ENCODE results near the gene WWOX. TPM values are rescaled to one million over a fixed set of nuclear protein-coding genes. Genes with fewer than 3 reads are reported as not detected.

WWOX gene
- total and polyA plus RNA-seq, 2 of the 4 experiments (the other 2 are of a cell fraction): 2.7 to 5.4 TPM

GRCh38 chr16:78129349-78129748 is 29.9 kb downstream of the WWOX start:
- Histone ChIP-seq H3K27me3 (ENCODE audit: control insufficient read depth, insufficient read depth, low read length) (no peaks in the 10 kb centered on the region), H3K14ac (replicated peaks; ENCODE audit: low read depth, low read length) (no peak overlapping the region), H3K23ac (ENCODE audit: low read depth, low read length) (no peak overlapping the region), H4K20me1 (ENCODE audit: insufficient read depth, low read length) (no peaks in the 10 kb centered on the region), H3K36me3 (ENCODE audit: control insufficient read depth, insufficient read depth, low read length) (no peaks in the 10 kb centered on the region), H2BK120ac (ENCODE audit: low read depth, low read length) (no peak overlapping the region), H4K91ac (ENCODE audit: insufficient read depth, low read depth, low read length) (no peak overlapping the region), H3K18ac (ENCODE audit: low read depth, low read length) (no peak overlapping the region), H3K27ac (ENCODE audit: insufficient read depth, low read length) (no peak overlapping the region), H3K9ac (ENCODE audit: low read depth, low read length) (no peak overlapping the region), H3K79me1 (ENCODE audit: low read depth in 1 of 2, low read length in 2 of 2) (no peaks in the 10 kb centered on the region), H4K8ac (ENCODE audit: low read depth in 2 of 2, low read length in 2 of 2) (no peak overlapping the region), H2BK15ac (ENCODE audit: low read depth, low read length) (no peak overlapping the region), H3K9me3 (ENCODE audit: control insufficient read depth, insufficient read depth, low read length) (no peaks in the 10 kb centered on the region), H2AK9ac (replicated peaks; ENCODE audit: low read depth, low read length, poor library complexity) (no peak overlapping the region), H2BK5ac (ENCODE audit: low read depth, low read length, poor library complexity, severe bottlenecking) (no peak overlapping the region), H3K4me2 (ENCODE audit: low read depth, low read length) (no peak overlapping the region), H3K4ac (ENCODE audit: low read depth, low read length) (no peak overlapping the region), H3K4me1 (ENCODE audit: control insufficient read depth, insufficient read depth, low read length) (peaks cover 7% of the 10 kb centered on the region; the same call in 1 of the 2 replicates), H2BK20ac (ENCODE audit: low read depth, low read length) (no peak overlapping the region), H4K5ac (ENCODE audit: low read depth, low read length) (no peak overlapping the region), H2AFZ (replicated peaks; ENCODE audit: low read length, poor library complexity) (no peak overlapping the region), H3K56ac (ENCODE audit: extremely low read depth, insufficient read depth, low read length) (no peak overlapping the region), H3K9me1 (ENCODE audit: insufficient read depth, low read length) (no peaks in the 10 kb centered on the region), H3K4me3 (ENCODE audit: insufficient read depth, low read depth, low read length) (no peak overlapping the region), H2AK5ac (ENCODE audit: low read depth, low read length) (no peak overlapping the region)
- 17% methylated on average over 1 of the region's 2 CpGs; no CpG with 5 or more reads in 1 of the 2 experiments for WGBS, 2 experiments (ENCODE audit: extremely low coverage in 2 of 2, insufficient read length in 1 of 2)
- in situ Hi-C loops (cut with MboI; ENCODE audit: low sequenced_read_pairs) (loop anchor here (10.0 kb wide), 1 partner anchor 1475 kb away; the partner anchor contains the start of gene MAF), intact Hi-C loops (cut with micrococcal nuclease) (loop anchor here (10.0 kb wide), 1 partner anchor 1135 kb away; no protein-coding TSS in a partner anchor), dilution Hi-C loops (cut with HindIII; ENCODE audit: low sequenced_read_pairs, unreplicated experiment) (no loop called here)
- ATAC-seq (ENCODE audit: low read depth): peak; percentile 21; the same call in 1 of the 2 replicates
- POLR2A ChIA-PET (ENCODE audit: unreplicated experiment): no interaction called here
- no TSS peak for BruUV-seq (replicated peaks)
- no peak for DNase-seq
- CTCF ChIA-PET: no interaction called here
- TF ChIP-seq CEBPB (IDR thresholded peaks at IDR 0.05; ENCODE audit: low read depth, low read length) (no peak), RAD21 (IDR thresholded peaks at IDR 0.05; ENCODE audit: low read length) (no peak), ELK1 (IDR thresholded peaks at IDR 0.05; ENCODE audit: borderline replicate concordance, low read depth, low read length) (no peak), FOS (IDR thresholded peaks at IDR 0.05; ENCODE audit: low read depth, low read length) (no peak), BHLHE40 (IDR thresholded peaks at IDR 0.05; ENCODE audit: low read depth, low read length) (no peak), RCOR1 (IDR thresholded peaks at IDR 0.05; ENCODE audit: insufficient replicate concordance, low read length) (no peak), POLR2A (IDR thresholded peaks at IDR 0.05; ENCODE audit: low read depth, low read length) (no peak), MXI1 (IDR thresholded peaks at IDR 0.05; ENCODE audit: borderline replicate concordance, low read depth, low read length) (no peak), SMC3 (IDR thresholded peaks at IDR 0.05; ENCODE audit: low read depth, low read length) (no peak), CHD1 (IDR thresholded peaks at IDR 0.05; ENCODE audit: low read depth, low read length) (no peak), USF2 (IDR thresholded peaks at IDR 0.05; ENCODE audit: low read depth, low read length) (no peak)
